Measurements from ENCODE around the gene PTPN23. TPM values are rescaled to one million over a fixed set of nuclear protein-coding genes. Genes with fewer than 3 reads are reported as not detected.

PTPN23 gene
- total and polyA plus RNA-seq, 2 donors from 2014 or later: 12.6 to 48.5 TPM

DNA sequence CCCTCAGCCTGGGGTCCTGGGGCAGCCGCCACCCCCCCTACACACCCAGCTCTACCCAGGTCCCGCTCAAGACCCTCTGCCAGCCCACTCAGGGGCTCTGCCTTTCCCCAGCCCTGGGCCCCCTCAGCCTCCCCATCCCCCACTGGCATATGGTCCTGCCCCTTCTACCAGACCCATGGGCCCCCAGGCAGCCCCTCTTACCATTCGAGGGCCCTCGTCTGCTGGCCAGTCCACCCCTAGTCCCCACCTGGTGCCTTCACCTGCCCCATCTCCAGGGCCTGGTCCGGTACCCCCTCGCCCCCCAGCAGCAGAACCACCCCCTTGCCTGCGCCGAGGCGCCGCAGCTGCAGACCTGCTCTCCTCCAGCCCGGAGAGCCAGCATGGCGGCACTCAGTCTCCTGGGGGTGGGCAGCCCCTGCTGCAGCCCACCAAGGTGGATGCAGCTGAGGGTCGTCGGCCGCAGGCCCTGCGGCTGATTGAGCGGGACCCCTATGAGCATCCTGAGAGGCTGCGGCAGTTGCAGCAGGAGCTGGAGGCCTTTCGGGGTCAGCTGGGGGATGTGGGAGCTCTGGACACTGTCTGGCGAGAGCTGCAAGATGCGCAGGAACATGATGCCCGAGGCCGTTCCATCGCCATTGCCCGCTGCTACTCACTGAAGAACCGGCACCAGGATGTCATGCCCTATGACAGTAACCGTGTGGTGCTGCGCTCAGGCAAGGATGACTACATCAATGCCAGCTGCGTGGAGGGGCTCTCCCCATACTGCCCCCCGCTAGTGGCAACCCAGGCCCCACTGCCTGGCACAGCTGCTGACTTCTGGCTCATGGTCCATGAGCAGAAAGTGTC is 30.2 kb downstream of the PTPN23 start:
- TF ChIP-seq, protein P1, sequence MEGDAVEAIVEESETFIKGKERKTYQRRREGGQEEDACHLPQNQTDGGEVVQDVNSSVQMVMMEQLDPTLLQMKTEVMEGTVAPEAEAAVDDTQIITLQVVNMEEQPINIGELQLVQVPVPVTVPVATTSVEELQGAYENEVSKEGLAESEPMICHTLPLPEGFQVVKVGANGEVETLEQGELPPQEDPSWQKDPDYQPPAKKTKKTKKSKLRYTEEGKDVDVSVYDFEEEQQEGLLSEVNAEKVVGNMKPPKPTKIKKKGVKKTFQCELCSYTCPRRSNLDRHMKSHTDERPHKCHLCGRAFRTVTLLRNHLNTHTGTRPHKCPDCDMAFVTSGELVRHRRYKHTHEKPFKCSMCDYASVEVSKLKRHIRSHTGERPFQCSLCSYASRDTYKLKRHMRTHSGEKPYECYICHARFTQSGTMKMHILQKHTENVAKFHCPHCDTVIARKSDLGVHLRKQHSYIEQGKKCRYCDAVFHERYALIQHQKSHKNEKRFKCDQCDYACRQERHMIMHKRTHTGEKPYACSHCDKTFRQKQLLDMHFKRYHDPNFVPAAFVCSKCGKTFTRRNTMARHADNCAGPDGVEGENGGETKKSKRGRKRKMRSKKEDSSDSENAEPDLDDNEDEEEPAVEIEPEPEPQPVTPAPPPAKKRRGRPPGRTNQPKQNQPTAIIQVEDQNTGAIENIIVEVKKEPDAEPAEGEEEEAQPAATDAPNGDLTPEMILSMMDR (IDR thresholded peaks at IDR 0.05; ENCODE audit: borderline replicate concordance, extremely low read depth, insufficient read depth): no peak
- H3K27me3 ChIP-seq (ENCODE audit: control insufficient read depth, insufficient read depth, low read length): no peaks in the 10 kb centered on the region
- peaks cover 3 to 48% (median 23%) of the 10 kb centered on the region in 3 donors for H3K36me3 ChIP-seq (ENCODE audit: control insufficient read depth in 2 of 3, insufficient read depth in 3 of 3, low read length in 3 of 3)
- FAIRE-seq (no peak), DNase-seq (peak in 1 of 5 donors; percentile 73)
- intact Hi-C loops (cut with DNase I): no loop called here
- H3K4me1 ChIP-seq (ENCODE audit: control insufficient read depth in 2 of 3, insufficient read depth in 2 of 3, low read depth in 1 of 3, low read length in 3 of 3): no peaks in the 10 kb centered on the region
- no peak overlapping the region for H3K4me3 ChIP-seq (ENCODE audit: low read length in 3 of 3)
- no peak overlapping the region for H3K9ac ChIP-seq (ENCODE audit: low read length in 3 of 3)
- H3K9me3 ChIP-seq (ENCODE audit: control insufficient read depth in 2 of 3, insufficient read depth in 1 of 3, low read length in 3 of 3): no peaks in the 10 kb centered on the region
- H3K27ac ChIP-seq (ENCODE audit: low read depth in 2 of 2, low read length in 2 of 2): no peak overlapping the region

DNA sequence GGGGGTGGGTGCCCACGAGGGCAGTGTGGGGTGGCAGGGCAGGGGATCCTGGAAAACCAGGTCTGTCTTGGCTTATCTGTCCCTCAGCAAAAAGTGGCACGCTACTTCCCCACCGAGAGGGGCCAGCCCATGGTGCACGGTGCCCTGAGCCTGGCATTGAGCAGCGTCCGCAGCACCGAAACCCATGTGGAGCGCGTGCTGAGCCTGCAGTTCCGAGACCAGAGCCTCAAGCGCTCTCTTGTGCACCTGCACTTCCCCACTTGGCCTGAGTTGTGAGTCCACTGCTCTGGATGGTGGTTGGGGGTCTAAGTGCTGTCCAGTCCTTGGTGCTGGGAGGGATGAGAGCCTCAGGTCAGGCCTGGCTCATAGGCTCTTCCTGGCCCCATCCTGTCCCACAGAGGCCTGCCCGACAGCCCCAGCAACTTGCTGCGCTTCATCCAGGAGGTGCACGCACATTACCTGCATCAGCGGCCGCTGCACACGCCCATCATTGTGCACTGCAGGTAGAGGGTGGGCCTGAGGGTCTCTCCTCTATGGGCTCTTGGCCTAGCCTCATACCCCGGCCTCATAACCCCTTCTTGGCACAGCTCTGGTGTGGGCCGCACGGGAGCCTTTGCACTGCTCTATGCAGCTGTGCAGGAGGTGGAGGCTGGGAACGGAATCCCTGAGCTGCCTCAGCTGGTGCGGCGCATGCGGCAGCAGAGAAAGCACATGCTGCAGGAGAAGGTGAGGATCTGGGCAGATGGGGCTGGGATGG is 31.1 kb downstream of the PTPN23 start:
- no peak overlapping the region for H3K9ac ChIP-seq (ENCODE audit: low read length in 3 of 3)
- no peak overlapping the region for H3K4me3 ChIP-seq (ENCODE audit: low read length in 3 of 3)
- peaks cover 3 to 44% (median 23%) of the 10 kb centered on the region in 3 donors for H3K36me3 ChIP-seq (ENCODE audit: control insufficient read depth in 2 of 3, insufficient read depth in 3 of 3, low read length in 3 of 3)
- DNase-seq (peak in 1 of 5 donors; percentile 67), FAIRE-seq (no peak)
- TF ChIP-seq, protein P1 (IDR thresholded peaks at IDR 0.05; ENCODE audit: borderline replicate concordance, extremely low read depth, insufficient read depth): no peak
- H3K27me3 ChIP-seq (ENCODE audit: control insufficient read depth, insufficient read depth, low read length): no peaks in the 10 kb centered on the region
- no peaks in the 10 kb centered on the region for H3K4me1 ChIP-seq (ENCODE audit: control insufficient read depth in 2 of 3, insufficient read depth in 2 of 3, low read depth in 1 of 3, low read length in 3 of 3)
- no peaks in the 10 kb centered on the region for H3K9me3 ChIP-seq (ENCODE audit: control insufficient read depth in 2 of 3, insufficient read depth in 1 of 3, low read length in 3 of 3)
- intact Hi-C loops (cut with DNase I): no loop called here
- no peak overlapping the region for H3K27ac ChIP-seq (ENCODE audit: low read depth in 2 of 2, low read length in 2 of 2)

DNA sequence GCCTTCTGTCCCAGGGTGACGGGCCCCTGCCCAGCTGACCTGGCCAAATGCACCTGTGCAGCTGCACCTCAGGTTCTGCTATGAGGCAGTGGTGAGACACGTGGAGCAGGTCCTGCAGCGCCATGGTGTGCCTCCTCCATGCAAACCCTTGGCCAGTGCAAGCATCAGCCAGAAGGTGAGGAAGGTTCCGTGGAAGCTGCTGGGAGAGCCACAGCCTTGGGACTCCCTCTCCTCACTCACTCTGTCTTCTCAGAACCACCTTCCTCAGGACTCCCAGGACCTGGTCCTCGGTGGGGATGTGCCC is 31.6 kb downstream of the PTPN23 start:
- Histone ChIP-seq H3K9ac (ENCODE audit: low read length in 3 of 3) (no peak overlapping the region), H3K36me3 (ENCODE audit: control insufficient read depth in 2 of 3, insufficient read depth in 3 of 3, low read length in 3 of 3) (peaks cover 3 to 41% (median 19%) of the 10 kb centered on the region in 3 donors), H3K9me3 (ENCODE audit: control insufficient read depth in 2 of 3, insufficient read depth in 1 of 3, low read length in 3 of 3) (no peaks in the 10 kb centered on the region), H3K4me3 (ENCODE audit: low read length in 3 of 3) (no peak overlapping the region), H3K27ac (ENCODE audit: low read depth in 2 of 2, low read length in 2 of 2) (no peak overlapping the region), H3K4me1 (ENCODE audit: control insufficient read depth in 2 of 3, insufficient read depth in 2 of 3, low read depth in 1 of 3, low read length in 3 of 3) (no peaks in the 10 kb centered on the region), H3K27me3 (ENCODE audit: control insufficient read depth, insufficient read depth, low read length) (no peaks in the 10 kb centered on the region)
- TF ChIP-seq, protein P1 (IDR thresholded peaks at IDR 0.05; ENCODE audit: borderline replicate concordance, extremely low read depth, insufficient read depth): no peak
- no peak for DNase-seq
- intact Hi-C loops (cut with DNase I): no loop called here
- no peak for FAIRE-seq
